GM18873 (cell line): ENCODE results near the gene PTPRF.

ENCODE experiments used
- ATAC-seq: cut with Tn5 transposase; IDR thresholded peaks from one replicate; pipeline ENCODE4 v1.9.1; 2021; ENCODE audit warnings: mild to moderate bottlenecking, moderate library complexity, moderate number of reproducible peaks; ENCODE audit not compliant: unreplicated experiment, low FRiP score

Gene PTPRF

DNA sequence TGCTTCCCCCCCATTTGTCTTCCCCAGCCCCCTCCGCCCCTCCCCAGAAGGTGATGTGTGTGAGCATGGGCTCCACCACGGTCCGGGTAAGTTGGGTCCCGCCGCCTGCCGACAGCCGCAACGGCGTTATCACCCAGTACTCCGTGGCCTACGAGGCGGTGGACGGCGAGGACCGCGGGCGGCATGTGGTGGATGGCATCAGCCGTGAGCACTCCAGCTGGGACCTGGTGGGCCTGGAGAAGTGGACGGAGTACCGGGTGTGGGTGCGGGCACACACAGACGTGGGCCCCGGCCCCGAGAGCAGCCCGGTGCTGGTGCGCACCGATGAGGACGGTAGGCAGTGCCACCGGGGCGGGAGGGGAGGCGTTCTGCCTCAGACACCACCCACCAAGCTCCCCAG is 67.0 kb downstream of the PTPRF start:
- no peak for ATAC-seq

DNA sequence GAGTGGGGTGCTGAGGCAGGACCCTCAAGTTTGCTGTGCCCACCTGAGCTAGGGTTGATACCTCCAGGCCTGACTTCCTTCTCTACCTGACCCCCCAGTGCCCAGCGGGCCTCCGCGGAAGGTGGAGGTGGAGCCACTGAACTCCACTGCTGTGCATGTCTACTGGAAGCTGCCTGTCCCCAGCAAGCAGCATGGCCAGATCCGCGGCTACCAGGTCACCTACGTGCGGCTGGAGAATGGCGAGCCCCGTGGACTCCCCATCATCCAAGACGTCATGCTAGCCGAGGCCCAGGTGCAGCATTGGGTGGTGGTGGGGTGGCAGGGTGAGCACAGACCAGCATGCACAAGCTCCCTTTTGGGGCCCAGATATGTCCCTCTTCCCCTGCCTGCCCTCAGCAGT is 67.9 kb downstream of the PTPRF start:
- ATAC-seq, result no peak

DNA sequence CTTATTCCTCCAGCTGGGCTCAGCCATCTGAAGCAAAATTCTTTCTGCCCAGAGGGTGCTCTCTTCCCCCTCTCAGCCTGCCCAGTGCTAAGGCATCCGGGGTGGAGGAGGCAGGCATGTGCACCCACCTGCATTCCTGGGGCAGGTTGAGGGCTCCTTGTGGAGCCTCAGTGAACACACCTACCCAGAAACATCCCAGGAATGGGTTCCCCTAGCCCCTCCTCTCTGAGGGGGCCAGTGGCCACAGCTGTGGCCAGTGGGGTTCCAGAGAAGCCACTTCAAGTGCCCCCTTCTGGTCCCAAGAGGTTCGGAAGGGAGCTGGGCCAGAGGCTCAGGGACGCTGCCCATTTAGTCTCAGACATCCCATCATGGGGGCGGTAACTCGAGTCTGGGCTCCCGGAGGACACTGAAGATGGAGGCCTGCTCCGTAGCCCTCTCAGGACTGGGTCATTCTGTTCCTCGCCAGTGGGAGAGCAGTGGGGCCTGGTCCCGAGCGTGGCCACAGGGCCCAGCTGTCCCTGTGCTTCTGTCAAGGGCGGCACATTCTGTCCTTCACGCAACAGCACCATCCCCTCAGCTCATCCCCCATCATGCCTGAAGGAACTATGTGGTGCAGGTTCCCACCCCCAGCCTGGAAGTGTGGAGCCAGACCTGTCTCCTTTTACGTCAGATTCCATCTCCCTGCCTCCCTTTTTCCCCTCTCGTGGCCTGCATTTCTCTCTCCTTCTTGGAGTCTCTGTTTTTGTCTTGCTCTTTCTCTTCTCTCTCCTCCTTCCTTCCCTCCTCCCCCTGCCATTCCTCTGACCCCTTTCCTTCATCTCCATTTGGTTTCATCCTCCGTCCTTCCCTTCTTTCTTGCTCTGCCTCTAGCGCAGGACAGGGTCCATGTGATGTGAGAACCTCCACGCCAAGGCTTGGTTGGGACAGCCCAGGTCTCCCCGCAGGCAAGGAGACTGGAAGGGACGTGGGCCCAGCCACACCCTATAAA is 69.6 kb downstream of the PTPRF start:
- ATAC-seq, result no peak

DNA sequence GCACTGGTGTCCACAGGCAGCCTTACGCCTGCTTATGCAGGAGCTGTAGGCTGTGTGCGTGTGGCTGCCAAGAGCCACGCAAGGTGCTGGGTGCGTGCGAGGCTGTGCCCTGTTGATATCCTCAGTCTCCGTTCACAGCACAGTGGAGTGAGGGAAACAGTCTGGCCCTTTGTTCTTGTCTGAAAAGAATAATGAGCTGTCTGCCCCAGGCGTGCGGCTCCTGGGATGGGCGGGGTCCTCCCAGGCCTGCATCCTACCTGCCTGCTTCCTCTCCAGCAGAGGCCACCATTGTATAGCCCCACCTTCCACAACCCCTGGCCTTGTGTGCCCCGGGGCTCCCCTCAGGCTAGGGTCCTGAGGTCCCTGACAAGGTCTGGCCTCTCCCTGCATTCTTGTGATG is 72.3 kb downstream of the PTPRF start:
- ATAC-seq, result no peak

DNA sequence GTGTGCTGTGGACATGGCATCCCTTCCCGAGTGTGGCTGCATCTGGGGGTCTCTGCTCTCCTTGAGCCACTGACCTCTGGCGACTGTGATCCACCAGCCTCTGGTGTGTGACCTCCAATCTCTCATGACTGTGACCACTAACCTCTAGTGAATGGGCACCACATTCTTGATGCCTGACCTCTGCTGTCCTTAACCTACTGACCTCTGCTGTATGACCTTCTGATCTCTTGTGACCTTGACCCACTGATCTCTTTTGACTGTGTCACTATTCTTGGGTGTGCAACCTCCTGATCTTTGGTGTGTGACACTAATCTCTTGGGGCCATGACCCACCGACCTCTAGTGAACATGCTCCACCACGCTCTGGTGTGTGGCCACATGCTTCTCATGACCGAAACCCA is 73.5 kb downstream of the PTPRF start:
- no peak for ATAC-seq

DNA sequence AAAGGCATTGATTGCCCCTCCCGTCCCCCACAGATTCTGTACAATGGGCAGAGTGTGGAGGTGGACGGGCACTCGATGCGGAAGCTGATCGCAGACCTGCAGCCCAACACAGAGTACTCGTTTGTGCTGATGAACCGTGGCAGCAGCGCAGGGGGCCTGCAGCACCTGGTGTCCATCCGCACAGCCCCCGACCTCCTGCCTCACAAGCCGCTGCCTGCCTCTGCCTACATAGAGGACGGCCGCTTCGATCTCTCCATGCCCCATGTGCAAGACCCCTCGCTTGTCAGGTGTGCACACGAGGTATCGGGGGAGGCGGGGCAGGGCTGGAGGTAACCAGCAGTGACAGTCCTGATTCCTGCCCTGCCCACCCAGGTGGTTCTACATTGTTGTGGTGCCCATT is 74.5 kb downstream of the PTPRF start:
- ATAC-seq, result no peak

DNA sequence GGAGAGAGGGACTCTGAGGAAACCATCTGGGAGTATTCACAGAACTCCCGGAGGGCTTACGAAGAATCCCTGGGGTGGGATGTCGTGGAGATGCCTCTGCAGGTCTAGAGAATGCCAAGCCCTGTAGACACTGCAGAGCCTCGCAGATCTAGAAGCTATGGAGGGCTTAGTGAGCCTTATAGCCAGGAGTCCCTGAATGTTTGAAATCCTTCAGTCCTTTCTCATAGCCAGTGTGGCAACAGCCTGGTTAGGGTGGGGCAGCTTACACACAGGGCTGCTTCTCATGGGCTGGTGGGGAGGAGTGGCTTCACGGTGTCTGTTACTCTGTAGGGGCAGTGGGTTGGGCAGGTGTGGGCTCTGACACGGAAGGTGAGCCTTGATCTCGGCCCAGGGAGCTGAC is 75.1 kb downstream of the PTPRF start:
- no peak for ATAC-seq

DNA sequence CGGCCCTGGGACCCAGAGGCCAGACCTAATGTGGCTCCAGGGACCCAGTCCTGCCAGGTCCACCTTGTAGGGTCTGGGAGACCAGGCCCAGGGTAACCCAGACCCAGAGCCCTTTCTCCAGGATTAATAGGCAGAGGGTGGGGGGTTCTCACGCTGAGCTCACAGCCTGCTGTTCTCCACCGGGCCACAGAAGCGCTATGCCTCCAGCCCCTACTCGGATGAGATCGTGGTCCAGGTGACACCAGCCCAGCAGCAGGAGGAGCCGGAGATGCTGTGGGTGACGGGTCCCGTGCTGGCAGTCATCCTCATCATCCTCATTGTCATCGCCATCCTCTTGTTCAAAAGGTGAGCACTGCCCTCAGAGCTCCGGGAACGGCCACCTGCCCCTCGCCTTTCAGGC is 75.9 kb downstream of the PTPRF start:
- no peak for ATAC-seq

DNA sequence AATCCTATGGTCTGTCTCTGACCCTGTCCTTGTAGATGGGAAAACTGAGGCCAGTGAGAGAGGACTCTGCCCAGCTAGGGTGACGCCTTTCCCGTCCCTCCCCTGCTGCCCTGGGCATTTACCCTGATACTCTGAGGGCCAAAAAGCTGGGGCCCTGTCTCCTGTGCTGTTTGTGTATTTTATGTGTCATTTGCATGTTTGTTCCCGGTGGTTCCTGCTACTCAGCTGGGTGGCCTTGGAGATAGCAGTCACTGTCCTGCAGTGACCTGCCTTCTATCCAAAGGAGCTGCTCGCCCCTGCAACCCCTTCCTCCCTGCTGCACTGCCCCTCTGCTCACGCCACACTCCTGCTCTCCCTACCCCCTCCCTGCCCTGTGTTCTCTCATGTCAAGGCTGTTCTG is 78.1 kb downstream of the PTPRF start:
- ATAC-seq, result no peak

DNA sequence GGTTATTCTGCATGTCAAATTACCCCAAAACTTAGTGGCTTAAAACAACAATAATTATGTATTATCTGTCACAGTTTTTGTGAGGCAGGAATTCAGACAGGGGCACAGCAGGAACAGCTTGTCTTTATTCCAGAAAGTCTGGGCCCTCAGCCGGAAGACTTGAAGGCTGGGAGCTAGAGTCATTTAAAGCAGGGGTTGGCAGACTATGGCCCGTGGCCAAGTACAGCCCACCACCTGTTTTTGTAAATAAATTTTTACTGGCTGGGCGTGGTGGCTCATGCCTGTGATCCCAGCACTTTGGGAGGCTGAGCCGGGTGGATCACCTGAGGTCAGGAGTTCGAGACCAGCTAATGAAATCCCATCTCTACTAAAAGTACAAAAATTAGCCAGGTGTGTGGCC is 79.7 kb downstream of the PTPRF start:
- no peak for ATAC-seq

DNA sequence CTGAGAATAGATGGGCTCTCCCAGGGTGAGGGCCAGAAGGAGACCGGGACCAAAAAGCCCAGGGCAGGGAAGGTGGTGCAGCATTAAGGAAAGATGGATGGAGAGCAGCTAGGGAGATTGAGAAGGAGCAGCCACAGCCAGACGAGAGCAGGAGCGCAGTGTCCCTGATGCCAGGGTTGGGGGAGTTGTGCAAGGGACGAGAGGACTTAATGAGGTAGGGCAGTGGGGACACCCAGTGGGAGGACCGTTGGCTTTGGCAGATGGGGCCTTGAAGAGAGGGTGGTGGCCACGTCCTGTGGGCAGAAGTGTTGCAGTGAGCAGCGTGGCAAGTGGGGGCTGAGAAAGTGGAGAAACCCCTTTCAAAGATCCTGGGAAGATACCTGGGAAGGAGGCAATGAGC is 81.3 kb downstream of the PTPRF start:
- no peak for ATAC-seq

DNA sequence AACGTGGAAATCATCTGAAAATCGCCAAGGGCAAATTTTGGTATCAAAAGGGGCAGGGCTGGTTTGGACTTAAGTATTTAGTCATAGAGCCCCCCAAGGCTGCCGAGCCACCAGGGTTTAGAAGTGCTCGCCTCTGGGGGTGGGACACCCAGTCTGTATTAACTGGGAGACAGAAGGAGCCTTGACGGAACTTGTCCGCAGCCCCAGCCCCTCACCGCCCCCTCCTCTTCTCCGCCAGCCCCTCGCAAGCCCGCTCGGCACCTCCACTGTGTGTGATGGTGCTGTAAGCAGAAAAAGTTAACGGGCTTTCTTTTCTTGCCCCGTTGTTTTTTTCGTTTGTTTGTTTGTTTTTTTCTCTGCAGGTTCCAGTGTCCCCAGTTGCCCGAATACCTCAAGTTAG is 81.7 kb downstream of the PTPRF start:
- no peak for ATAC-seq

DNA sequence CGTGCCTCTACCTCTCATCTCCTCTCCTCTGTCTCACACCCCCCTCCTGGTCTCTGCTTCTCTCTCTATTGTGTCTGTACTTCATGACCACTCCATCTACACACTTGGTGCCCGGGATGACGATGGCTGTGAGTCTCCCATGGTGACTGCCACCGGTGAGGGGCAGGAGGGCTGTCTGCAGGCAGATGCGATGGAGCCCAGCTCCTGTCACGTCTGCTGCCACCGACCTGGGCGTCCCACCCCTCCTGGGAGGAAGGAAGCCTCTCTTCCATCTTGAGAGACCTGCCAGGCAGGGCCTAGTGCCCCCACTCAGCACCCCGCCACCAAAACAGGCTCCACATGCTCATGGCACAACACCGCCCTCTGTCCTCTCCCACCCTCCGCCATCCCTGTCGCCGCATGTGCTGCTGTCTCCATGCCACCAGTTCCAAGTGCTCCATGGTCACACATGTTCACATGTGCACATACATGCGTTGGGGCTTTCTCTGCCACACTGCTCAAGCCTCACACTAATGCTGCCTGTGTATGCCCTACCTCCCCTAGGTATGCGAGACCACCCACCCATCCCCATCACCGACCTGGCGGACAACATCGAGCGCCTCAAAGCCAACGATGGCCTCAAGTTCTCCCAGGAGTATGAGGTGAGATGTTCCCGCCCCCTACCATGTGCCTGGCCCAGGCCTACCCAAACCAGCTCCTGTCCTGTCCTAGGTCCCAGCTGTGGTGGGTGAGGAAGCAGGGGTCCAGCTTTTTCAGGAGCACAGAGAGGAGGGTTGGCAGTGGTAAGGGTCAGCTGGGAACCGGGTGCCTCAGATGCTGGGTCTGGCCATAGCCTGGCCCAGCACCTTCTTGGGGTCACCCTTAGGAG is 82.6 kb downstream of the PTPRF start:
- no peak for ATAC-seq

DNA sequence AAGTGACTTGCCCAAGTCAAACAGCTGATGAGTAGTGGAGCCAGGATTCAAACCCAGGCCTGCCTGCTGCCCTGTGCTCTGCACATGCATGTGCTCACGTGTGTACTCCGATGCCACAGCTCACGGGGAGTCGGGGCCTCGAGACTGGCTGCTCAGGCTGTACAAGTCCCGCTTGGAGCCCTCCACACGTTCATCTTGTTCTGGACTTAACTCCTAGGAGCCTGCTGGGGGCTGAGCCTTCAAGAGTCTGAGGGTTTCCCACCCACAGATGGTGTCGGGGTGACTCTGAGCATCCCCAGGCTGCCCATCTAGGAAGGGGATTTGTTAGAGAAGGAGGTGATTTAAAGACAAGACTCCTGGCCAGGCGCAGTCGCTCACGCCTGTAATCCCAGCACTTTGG is 83.5 kb downstream of the PTPRF start:
- ATAC-seq, result no peak

DNA sequence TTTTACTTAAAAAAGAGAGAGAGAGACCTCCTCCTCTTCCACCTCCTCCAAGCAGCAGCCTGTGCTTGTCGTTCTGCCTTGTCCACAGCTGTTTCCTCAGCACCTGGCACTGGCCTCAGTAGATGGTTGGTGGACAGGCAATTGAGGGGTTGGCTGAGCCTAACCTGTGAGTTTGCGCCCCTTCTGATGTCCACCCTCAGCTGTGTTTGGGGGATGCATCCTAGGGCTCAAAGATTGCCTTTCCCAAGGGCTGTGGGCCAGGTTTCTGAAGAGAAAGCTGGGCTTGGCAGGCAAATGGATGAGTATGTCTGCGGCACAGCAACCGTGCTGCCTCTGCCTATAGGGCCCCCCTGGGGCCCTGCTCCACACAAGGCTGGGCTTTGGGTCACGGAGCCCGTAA is 84.2 kb downstream of the PTPRF start:
- ATAC-seq, result no peak

DNA sequence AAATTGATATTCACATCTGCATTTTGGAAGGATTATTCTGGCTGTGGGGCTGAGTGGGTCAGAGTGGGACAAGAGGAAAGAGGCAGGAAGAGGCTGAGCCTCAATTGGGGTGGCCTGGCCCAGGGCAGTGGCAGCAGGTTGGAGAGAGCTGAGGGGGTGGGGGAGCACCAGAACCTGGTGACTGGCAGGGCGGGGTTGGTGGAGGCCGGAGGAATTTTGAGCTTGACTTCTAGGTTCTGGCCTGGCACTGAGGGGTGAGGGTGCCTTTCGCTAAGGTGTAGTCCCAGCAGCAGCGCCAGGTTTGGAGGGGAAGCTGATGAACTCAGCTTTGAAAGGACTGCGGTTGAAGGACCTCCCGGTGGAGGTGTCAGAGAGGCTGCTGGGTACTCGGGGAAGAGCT is 85.7 kb downstream of the PTPRF start:
- no peak for ATAC-seq

DNA sequence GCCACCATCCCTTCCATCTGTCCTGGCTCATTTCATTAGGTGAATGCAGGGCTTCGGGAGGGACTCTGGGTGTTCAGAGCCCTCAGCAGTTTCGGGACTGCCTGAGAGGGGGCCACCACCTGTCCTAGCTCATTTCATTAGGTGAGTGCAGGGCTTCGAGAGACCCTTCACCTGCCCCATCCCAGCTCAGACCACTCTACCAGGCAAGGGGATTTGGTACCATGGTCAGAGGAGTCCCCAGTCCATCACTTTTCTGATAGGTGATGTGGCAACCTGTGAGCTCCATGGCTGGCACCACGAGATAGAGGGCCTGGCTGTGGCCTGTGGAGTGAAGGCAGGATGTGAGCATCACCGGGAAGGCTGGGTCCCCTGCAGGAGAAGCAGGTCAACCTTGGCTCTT is 86.3 kb downstream of the PTPRF start:
- ATAC-seq, result no peak

DNA sequence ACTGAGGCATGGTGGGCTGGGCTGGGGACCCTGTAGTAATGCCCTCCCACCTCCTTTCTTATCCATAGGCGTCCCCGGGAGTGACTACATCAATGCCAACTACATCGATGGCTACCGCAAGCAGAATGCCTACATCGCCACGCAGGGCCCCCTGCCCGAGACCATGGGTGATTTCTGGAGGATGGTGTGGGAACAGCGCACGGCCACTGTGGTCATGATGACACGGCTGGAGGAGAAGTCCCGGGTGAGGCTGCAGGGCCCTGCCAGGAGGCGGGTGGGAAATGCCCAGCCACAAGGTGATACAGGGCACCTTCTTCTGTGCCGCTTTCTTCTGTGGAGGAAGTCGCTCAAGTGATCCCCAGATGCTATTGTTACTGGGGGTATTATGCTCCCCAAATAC is 87.0 kb downstream of the PTPRF start:
- no peak for ATAC-seq

DNA sequence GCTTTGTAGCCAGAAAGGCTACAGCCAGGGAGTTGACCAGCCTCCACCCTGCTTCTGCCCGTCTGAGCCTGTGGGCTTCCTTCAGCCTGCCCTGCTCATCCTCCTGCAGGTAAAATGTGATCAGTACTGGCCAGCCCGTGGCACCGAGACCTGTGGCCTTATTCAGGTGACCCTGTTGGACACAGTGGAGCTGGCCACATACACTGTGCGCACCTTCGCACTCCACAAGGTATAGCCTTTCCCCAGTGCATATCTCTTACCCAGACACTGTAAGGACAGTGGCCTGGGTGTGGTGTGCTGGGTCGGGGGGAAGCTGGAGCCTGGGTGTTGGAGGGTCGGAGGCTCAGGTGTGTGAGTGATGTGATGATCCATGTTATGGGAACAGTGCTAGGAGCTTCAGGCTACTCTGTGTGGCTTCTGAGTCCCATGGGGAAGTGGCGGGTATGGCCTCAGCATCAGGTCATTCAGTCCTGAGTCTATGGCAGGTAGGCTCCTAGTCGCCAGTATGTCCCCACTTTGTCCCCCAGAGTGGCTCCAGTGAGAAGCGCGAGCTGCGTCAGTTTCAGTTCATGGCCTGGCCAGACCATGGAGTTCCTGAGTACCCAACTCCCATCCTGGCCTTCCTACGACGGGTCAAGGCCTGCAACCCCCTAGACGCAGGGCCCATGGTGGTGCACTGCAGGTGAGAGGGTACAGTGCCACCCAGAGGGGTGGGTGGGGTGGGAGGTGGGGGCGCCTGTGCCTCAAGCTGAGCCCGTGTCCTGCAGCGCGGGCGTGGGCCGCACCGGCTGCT is 88.0 kb downstream of the PTPRF start:
- ATAC-seq, result no peak

DNA sequence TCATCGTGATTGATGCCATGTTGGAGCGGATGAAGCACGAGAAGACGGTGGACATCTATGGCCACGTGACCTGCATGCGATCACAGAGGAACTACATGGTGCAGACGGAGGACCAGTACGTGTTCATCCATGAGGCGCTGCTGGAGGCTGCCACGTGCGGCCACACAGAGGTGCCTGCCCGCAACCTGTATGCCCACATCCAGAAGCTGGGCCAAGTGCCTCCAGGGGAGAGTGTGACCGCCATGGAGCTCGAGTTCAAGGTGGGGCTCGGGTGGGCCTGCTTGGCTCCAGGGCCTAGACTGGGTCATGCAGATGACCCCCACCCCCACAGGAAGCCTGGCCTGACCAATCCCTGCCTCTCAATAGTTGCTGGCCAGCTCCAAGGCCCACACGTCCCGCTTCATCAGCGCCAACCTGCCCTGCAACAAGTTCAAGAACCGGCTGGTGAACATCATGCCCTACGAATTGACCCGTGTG is 88.7 kb downstream of the PTPRF start:
- ATAC-seq, result no peak
